Hepatocyte (in vitro differentiated cells): Measurements from ENCODE around the gene CHST8. TPM values are rescaled to one million over a fixed set of nuclear protein-coding genes. Genes with fewer than 3 reads are reported as not detected.

Experiments used
- DNase-seq: peaks from one replicate; pipeline ENCODE4 v3.0.0-alpha.2; 2016; ENCODE audit warnings: low spot score
- H2AFZ ChIP-seq: fragments of 200-600 bp; sonication (generic); 2 replicates; pipeline ENCODE4 v1.6.0; 2016; ENCODE audit warnings: antibody characterized with exemption, mild to moderate bottlenecking
- H3K27ac ChIP-seq: fragments of 200-600 bp; sonication (generic); 2 replicates; pipeline ENCODE4 v1.5.1; 2016; ENCODE audit warnings: mild to moderate bottlenecking
- H3K27me3 ChIP-seq: fragments of 200-600 bp; sonication (generic); 2 replicates; pipeline ENCODE4 v1.6.1; 2016
- H3K36me3 ChIP-seq: fragments of 200-600 bp; sonication (generic); replicated peaks from 2 replicates; pipeline ENCODE4 v1.5.1; 2016; ENCODE audit warnings: low read depth; ENCODE audit not compliant: insufficient read depth
- H3K4me1 ChIP-seq: fragments of 200-600 bp; sonication (generic); 2 replicates; pipeline ENCODE4 v1.5.1; 2016; ENCODE audit warnings: mild to moderate bottlenecking, moderate library complexity; ENCODE audit not compliant: insufficient read depth
- H3K4me2 ChIP-seq: fragments of 200-600 bp; sonication (generic); 2 replicates; pipeline ENCODE4 v1.6.0; 2016
- H3K4me3 ChIP-seq: fragments of 200-600 bp; sonication (generic); 2 replicates; pipeline ENCODE4 v1.5.1; 2016; ENCODE audit warnings: mild to moderate bottlenecking
- H3K79me2 ChIP-seq: fragments of 200-600 bp; sonication (generic); 2 replicates; pipeline ENCODE4 v1.6.0; 2017; ENCODE audit warnings: mild to moderate bottlenecking
- H3K9me2 ChIP-seq: fragments of 200-600 bp; sonication (generic); replicated peaks from 2 replicates; pipeline ENCODE4 v1.6.0; 2017; ENCODE audit warnings: mild to moderate bottlenecking; ENCODE audit not compliant: insufficient read depth
- H3K9me3 ChIP-seq: fragments of 200-600 bp; sonication (generic); 2 replicates; pipeline ENCODE4 v1.5.1; 2016; ENCODE audit warnings: low read depth, mild to moderate bottlenecking
- H4K20me1 ChIP-seq: fragments of 200-600 bp; sonication (generic); 2 replicates; pipeline ENCODE4 v1.6.0; 2016; ENCODE audit warnings: mild to moderate bottlenecking; ENCODE audit not compliant: insufficient read depth, poor library complexity, severe bottlenecking
- CTCF ChIP-seq: fragments of 200-600 bp; sonication (generic); IDR thresholded peaks from 2 replicates; pipeline ENCODE4 v1.5.1; 2016; ENCODE audit warnings: antibody characterized with exemption, mild to moderate bottlenecking; ENCODE audit not compliant: poor library complexity
- EZH2 ChIP-seq: fragments of 200-600 bp; sonication (generic); IDR thresholded peaks from 2 replicates; pipeline ENCODE4 v1.6.1; 2016; ENCODE audit warnings: antibody characterized with exemption, mild to moderate bottlenecking, borderline replicate concordance
- EZH2phosphoT487 ChIP-seq: fragments of 200-600 bp; sonication (generic); IDR thresholded peaks from one replicate; pipeline ENCODE4 v1.6.1; 2018; ENCODE audit warnings: antibody characterized with exemption, mild to moderate bottlenecking, low read depth, moderate library complexity; ENCODE audit not compliant: unreplicated experiment, severe bottlenecking
- WGBS: methylation state at CpG from one replicate; pipeline ENCODE4 v1.1.6; 2016; ENCODE audit warnings: low lambda C conversion rate; ENCODE audit errors: missing lambda C conversion rate; 5-methylcytosine and 5-hydroxymethylcytosine counted together
- polyA plus RNA-seq: library from polyadenylated mRNA; unstranded; fragments of >200 nt; fragmentation: Nextera tagmentation; extraction: Ambion mirVana; gene quantifications from 2 replicates; pipeline ENCODE4 v1.2.1, GENCODE V29; 2016
- total RNA-seq: library from RNA; depleted of rRNA; stranded (reverse); fragments of >200 nt; gene quantifications from 2 replicates; pipeline ENCODE4 v1.2.3, GENCODE V29; 2014

CHST8 gene
- total and polyA plus RNA-seq, 2 experiments from 2014 or later: 0.07 to 0.89 TPM

GRCh38 chr19:33715462-33715861 lies 93.7 kb downstream of the CHST8 start:
- Histone ChIP-seq H3K36me3 (no peaks in the 10 kb centered on the region), H4K20me1 (no peaks in the 10 kb centered on the region), H3K9me2 (no peaks in the 10 kb centered on the region), H3K9me3 (no peaks in the 10 kb centered on the region), H3K4me2 (no peak overlapping the region), H3K27me3 (no peaks in the 10 kb centered on the region), H3K4me1 (no peaks in the 10 kb centered on the region), H3K27ac (no peak overlapping the region), H2AFZ (no peak overlapping the region), H3K4me3 (no peak overlapping the region), H3K79me2 (no peaks in the 10 kb centered on the region)
- no peak for TF ChIP-seq EZH2phosphoT487
- TF ChIP-seq EZH2: no peak
- no peak for TF ChIP-seq CTCF
- WGBS: 73% methylated on average over 1 of the region's 1 CpG
- no peak for DNase-seq

DNA sequence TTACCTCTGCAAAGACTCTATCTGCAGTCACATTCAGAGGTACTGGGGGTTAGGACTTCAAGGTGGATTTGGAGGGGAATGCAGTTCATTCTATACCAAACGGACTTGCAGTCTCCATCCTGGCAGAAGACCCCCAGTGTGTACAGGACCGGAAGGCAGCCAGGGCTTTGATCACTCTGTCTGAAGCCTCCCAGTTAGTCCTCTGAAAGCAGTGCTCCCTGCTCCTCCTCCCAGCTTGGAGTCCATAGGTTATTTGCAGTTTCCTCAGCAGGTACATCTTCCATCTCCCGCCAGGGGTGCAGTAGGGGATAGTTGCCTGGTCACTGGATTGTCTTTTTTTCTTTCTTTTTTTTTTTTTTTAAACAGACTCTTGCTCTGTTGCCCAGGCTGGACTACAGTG lies 96.1 kb downstream of the CHST8 start:
- no peaks in the 10 kb centered on the region for H3K79me2 ChIP-seq
- TF ChIP-seq CTCF: no peak
- TF ChIP-seq EZH2phosphoT487: no peak
- no peak for TF ChIP-seq EZH2
- no peaks in the 10 kb centered on the region for H3K9me2 ChIP-seq
- H4K20me1 ChIP-seq: no peaks in the 10 kb centered on the region
- H2AFZ ChIP-seq: no peak overlapping the region
- H3K4me1 ChIP-seq: no peaks in the 10 kb centered on the region
- DNase-seq: no peak
- 84% methylated on average over 3 of the region's 3 CpGs for WGBS
- H3K27ac ChIP-seq: no peak overlapping the region
- H3K36me3 ChIP-seq: no peaks in the 10 kb centered on the region
- H3K27me3 ChIP-seq: no peaks in the 10 kb centered on the region
- no peaks in the 10 kb centered on the region for H3K9me3 ChIP-seq
- no peak overlapping the region for H3K4me2 ChIP-seq
- no peak overlapping the region for H3K4me3 ChIP-seq

- no peaks in the 10 kb centered on the region for H3K9me2 ChIP-seq
- H3K27ac ChIP-seq: no peak overlapping the region
- H3K4me3 ChIP-seq: no peak overlapping the region
- no peak for DNase-seq
- no peaks in the 10 kb centered on the region for H3K27me3 ChIP-seq
- H4K20me1 ChIP-seq: no peaks in the 10 kb centered on the region
- H3K36me3 ChIP-seq: no peaks in the 10 kb centered on the region
- H3K4me2 ChIP-seq: no peak overlapping the region
- TF ChIP-seq EZH2 (no peak), CTCF (no peak), EZH2phosphoT487 (no peak)
- WGBS: 63% methylated on average over 10 of the region's 12 CpGs
- no peaks in the 10 kb centered on the region for H3K4me1 ChIP-seq
- no peaks in the 10 kb centered on the region for H3K79me2 ChIP-seq
- H3K9me3 ChIP-seq: no peaks in the 10 kb centered on the region
- no peak overlapping the region for H2AFZ ChIP-seq
These were observed 97.0 kb downstream of the CHST8 start for GRCh38 chr19:33718651-33719254.
